ENCODE data around the gene FRYL.

Gene FRYL

DNA sequence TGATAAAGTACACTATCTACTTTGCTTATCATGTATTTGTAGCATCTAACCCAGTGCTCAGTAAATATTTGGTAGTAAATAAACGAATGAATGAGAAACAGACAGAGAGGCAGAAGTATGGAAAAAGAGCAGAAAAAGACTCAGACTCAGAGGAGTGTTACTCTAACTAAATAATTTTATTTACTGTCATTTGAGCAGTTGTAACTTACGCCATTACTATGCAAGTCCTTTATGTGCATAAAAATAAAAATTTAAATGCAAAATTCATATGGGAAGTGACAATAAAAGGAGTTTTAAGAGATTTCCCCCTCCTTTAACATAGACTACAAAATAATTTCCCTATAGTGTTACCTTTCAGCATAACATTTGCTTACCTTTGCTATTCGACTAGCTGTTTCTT lies 240.5 kb downstream of the FRYL start:
- no peak overlapping the region for H2BK12ac ChIP-seq (ENCODE audit: low read length)
- no peak overlapping the region for H4K12ac ChIP-seq (ENCODE audit: low read depth, low read length)
- H2BK5ac ChIP-seq (ENCODE audit: low read depth, low read length, poor library complexity) = no peak overlapping the region
- DNase-seq = no peak
- H3K18ac ChIP-seq (ENCODE audit: low read length) = no peak overlapping the region
- no peak overlapping the region for H3K14ac ChIP-seq (ENCODE audit: low read length)
- no peaks in the 10 kb centered on the region for H3K79me2 ChIP-seq (ENCODE audit: control insufficient read depth, insufficient read depth, low read length, poor library complexity)
- no peak overlapping the region for H2AFZ ChIP-seq (ENCODE audit: insufficient read depth, low read length, poor library complexity)
- H3K27me3 ChIP-seq (ENCODE audit: insufficient read depth, low read length) = no peaks in the 10 kb centered on the region
- no CpG with 5 or more reads among the region's 3 CpGs for WGBS (ENCODE audit: extremely low coverage, insufficient coverage, insufficient read length)
- H3K4me1 ChIP-seq (ENCODE audit: control insufficient read depth in 1 of 2, insufficient read depth in 2 of 2, low read length in 2 of 2) = no peaks in the 10 kb centered on the region
- H3K27ac ChIP-seq (ENCODE audit: low read depth, low read length) = no peak overlapping the region
- no peak overlapping the region for H3K23ac ChIP-seq (ENCODE audit: low read length)
- H3K9ac ChIP-seq (ENCODE audit: low read length) = no peak overlapping the region
- H3K36me3 ChIP-seq (ENCODE audit: control insufficient read depth in 1 of 2, insufficient read depth in 2 of 2, low read length in 2 of 2) = peaks cover 5 to 17% of the 10 kb centered on the region in 2 experiments
- no peak overlapping the region for H2BK120ac ChIP-seq (ENCODE audit: insufficient read depth, low read length, poor library complexity)
- no peak overlapping the region for H3K4me2 ChIP-seq (ENCODE audit: low read length)
- no peak overlapping the region for H3K4ac ChIP-seq (ENCODE audit: low read depth, low read length)
- no peak overlapping the region for H2AK5ac ChIP-seq (ENCODE audit: low read length)
- H4K91ac ChIP-seq (ENCODE audit: low read depth, low read length) = no peak overlapping the region
- H3K4me3 ChIP-seq (ENCODE audit: low read depth, low read length) = no peak overlapping the region
- H4K8ac ChIP-seq (ENCODE audit: low read depth, low read length) = no peak overlapping the region
- H3K79me1 ChIP-seq (ENCODE audit: low read length) = no peaks in the 10 kb centered on the region
- H3K9me3 ChIP-seq (ENCODE audit: insufficient read depth, low read depth, low read length) = no peaks in the 10 kb centered on the region

- Histone ChIP-seq H3K4ac (ENCODE audit: low read depth, low read length) (no peak overlapping the region), H3K23ac (ENCODE audit: low read length) (no peak overlapping the region), H3K79me2 (ENCODE audit: control insufficient read depth, insufficient read depth, low read length, poor library complexity) (no peaks in the 10 kb centered on the region), H3K14ac (ENCODE audit: low read length) (no peak overlapping the region), H3K79me1 (ENCODE audit: low read length) (no peaks in the 10 kb centered on the region), H3K9ac (ENCODE audit: low read length) (no peak overlapping the region), H4K12ac (ENCODE audit: low read depth, low read length) (no peak overlapping the region), H2BK120ac (ENCODE audit: insufficient read depth, low read length, poor library complexity) (no peak overlapping the region), H3K27me3 (ENCODE audit: insufficient read depth, low read length) (no peaks in the 10 kb centered on the region), H3K4me3 (ENCODE audit: low read depth, low read length) (no peak overlapping the region), H3K27ac (ENCODE audit: low read depth, low read length) (no peak overlapping the region), H4K8ac (ENCODE audit: low read depth, low read length) (no peak overlapping the region), H3K36me3 (ENCODE audit: control insufficient read depth in 1 of 2, insufficient read depth in 2 of 2, low read length in 2 of 2) (peaks cover 9 to 13% of the 10 kb centered on the region in 2 experiments), H2AFZ (ENCODE audit: insufficient read depth, low read length, poor library complexity) (no peak overlapping the region), H3K4me1 (ENCODE audit: control insufficient read depth in 1 of 2, insufficient read depth in 2 of 2, low read length in 2 of 2) (no peaks in the 10 kb centered on the region), H3K4me2 (ENCODE audit: low read length) (no peak overlapping the region), H3K9me3 (ENCODE audit: insufficient read depth, low read depth, low read length) (no peaks in the 10 kb centered on the region), H2BK5ac (ENCODE audit: low read depth, low read length, poor library complexity) (no peak overlapping the region), H2BK12ac (ENCODE audit: low read length) (no peak overlapping the region), H4K91ac (ENCODE audit: low read depth, low read length) (no peak overlapping the region), H3K18ac (ENCODE audit: low read length) (no peak overlapping the region), H2AK5ac (ENCODE audit: low read length) (no peak overlapping the region)
- DNase-seq = no peak
Measured at GRCh38 chr4:48538358-48538757, 241.7 kb downstream of the FRYL start.

GRCh38 chr4:48526406-48526805 lies 253.7 kb downstream of the FRYL start:
- H3K79me2 ChIP-seq (ENCODE audit: control insufficient read depth, insufficient read depth, low read length, poor library complexity) = no peaks in the 10 kb centered on the region

GRCh38 chr4:48518143-48518542 lies 261.9 kb downstream of the FRYL start:
- H2AFZ ChIP-seq (ENCODE audit: insufficient read depth, low read length, poor library complexity) = no peak overlapping the region
- H4K12ac ChIP-seq (ENCODE audit: low read depth, low read length) = no peak overlapping the region
- no peak overlapping the region for H2BK12ac ChIP-seq (ENCODE audit: low read length)
- no peak overlapping the region for H3K14ac ChIP-seq (ENCODE audit: low read length)
- H3K36me3 ChIP-seq (ENCODE audit: control insufficient read depth in 1 of 2, insufficient read depth in 2 of 2, low read length in 2 of 2) = peaks cover 16 to 23% of the 10 kb centered on the region in 2 experiments
- H3K4ac ChIP-seq (ENCODE audit: low read depth, low read length) = no peak overlapping the region
- H2BK5ac ChIP-seq (ENCODE audit: low read depth, low read length, poor library complexity) = no peak overlapping the region
- no peak overlapping the region for H3K27ac ChIP-seq (ENCODE audit: low read depth, low read length)
- H4K91ac ChIP-seq (ENCODE audit: low read depth, low read length) = no peak overlapping the region
- H3K4me2 ChIP-seq (ENCODE audit: low read length) = no peak overlapping the region
- H3K9ac ChIP-seq (ENCODE audit: low read length) = no peak overlapping the region
- H3K79me2 ChIP-seq (ENCODE audit: control insufficient read depth, insufficient read depth, low read length, poor library complexity) = no peaks in the 10 kb centered on the region
- H3K4me3 ChIP-seq (ENCODE audit: low read depth, low read length) = no peak overlapping the region
- H3K18ac ChIP-seq (ENCODE audit: low read length) = no peak overlapping the region
- H4K8ac ChIP-seq (ENCODE audit: low read depth, low read length) = no peak overlapping the region
- no peak overlapping the region for H2AK5ac ChIP-seq (ENCODE audit: low read length)
- H3K23ac ChIP-seq (ENCODE audit: low read length) = no peak overlapping the region
- DNase-seq = peak in 1 of 2 donors; percentile 61
- H2BK120ac ChIP-seq (ENCODE audit: insufficient read depth, low read length, poor library complexity) = no peak overlapping the region
- H3K79me1 ChIP-seq (ENCODE audit: low read length) = no peaks in the 10 kb centered on the region
- no peaks in the 10 kb centered on the region for H3K27me3 ChIP-seq (ENCODE audit: insufficient read depth, low read length)
- WGBS (ENCODE audit: extremely low coverage, insufficient coverage, insufficient read length) = no CpG with 5 or more reads among the region's 3 CpGs
- no peaks in the 10 kb centered on the region for H3K9me3 ChIP-seq (ENCODE audit: insufficient read depth, low read depth, low read length)
- H3K4me1 ChIP-seq (ENCODE audit: control insufficient read depth in 1 of 2, insufficient read depth in 2 of 2, low read length in 2 of 2) = no peaks in the 10 kb centered on the region

More at GRCh38 chr4:48526406-48526805, 253.7 kb downstream of the FRYL start:
- H3K18ac ChIP-seq (ENCODE audit: low read length) = no peak overlapping the region
- no peak for DNase-seq
- no peak overlapping the region for H4K8ac ChIP-seq (ENCODE audit: low read depth, low read length)
- no peak overlapping the region for H2BK120ac ChIP-seq (ENCODE audit: insufficient read depth, low read length, poor library complexity)
- no peak overlapping the region for H4K12ac ChIP-seq (ENCODE audit: low read depth, low read length)
- no peak overlapping the region for H2AFZ ChIP-seq (ENCODE audit: insufficient read depth, low read length, poor library complexity)
- H3K23ac ChIP-seq (ENCODE audit: low read length) = no peak overlapping the region
- no CpG with 5 or more reads among the region's 1 CpG for WGBS (ENCODE audit: extremely low coverage, insufficient coverage, insufficient read length)
- H2BK5ac ChIP-seq (ENCODE audit: low read depth, low read length, poor library complexity) = no peak overlapping the region
- H3K27ac ChIP-seq (ENCODE audit: low read depth, low read length) = no peak overlapping the region
- H3K79me1 ChIP-seq (ENCODE audit: low read length) = no peaks in the 10 kb centered on the region
- H2AK5ac ChIP-seq (ENCODE audit: low read length) = no peak overlapping the region
- no peak overlapping the region for H3K9ac ChIP-seq (ENCODE audit: low read length)
- peaks cover 8 to 25% of the 10 kb centered on the region in 2 experiments for H3K36me3 ChIP-seq (ENCODE audit: control insufficient read depth in 1 of 2, insufficient read depth in 2 of 2, low read length in 2 of 2)
- H3K27me3 ChIP-seq (ENCODE audit: insufficient read depth, low read length) = no peaks in the 10 kb centered on the region
- no peak overlapping the region for H2BK12ac ChIP-seq (ENCODE audit: low read length)
- no peaks in the 10 kb centered on the region for H3K9me3 ChIP-seq (ENCODE audit: insufficient read depth, low read depth, low read length)
- no peak overlapping the region for H3K4ac ChIP-seq (ENCODE audit: low read depth, low read length)
- no peak overlapping the region for H3K4me2 ChIP-seq (ENCODE audit: low read length)
- H3K4me1 ChIP-seq (ENCODE audit: control insufficient read depth in 1 of 2, insufficient read depth in 2 of 2, low read length in 2 of 2) = no peaks in the 10 kb centered on the region
- no peak overlapping the region for H3K14ac ChIP-seq (ENCODE audit: low read length)
- H4K91ac ChIP-seq (ENCODE audit: low read depth, low read length) = no peak overlapping the region
- H3K4me3 ChIP-seq (ENCODE audit: low read depth, low read length) = no peak overlapping the region

Measured in trophoblast cell (in vitro differentiated cells and primary cell).